ENCODE data around the gene MDFIC.

MDFIC gene

GRCh38 chr7:115043605-115044004 is 121.7 kb downstream of the MDFIC start:
- DNase-seq: no peak

- no peak for DNase-seq
Observed at GRCh38 chr7:115044224-115044623, 122.3 kb downstream of the MDFIC start.

- no peak for DNase-seq
Observed at GRCh38 chr7:115047958-115048720, 126.2 kb downstream of the MDFIC start.

GRCh38 chr7:115052706-115053105 is 130.8 kb downstream of the MDFIC start:
- DNase-seq: no peak

GRCh38 chr7:115054478-115055065 is 132.7 kb downstream of the MDFIC start:
- DNase-seq: no peak

GRCh38 chr7:115056019-115056418 is 134.1 kb downstream of the MDFIC start:
- no peak for DNase-seq

GRCh38 chr7:115058726-115059125 is 136.8 kb downstream of the MDFIC start:
- no peak for DNase-seq

- no peak for DNase-seq
Observed at GRCh38 chr7:115059321-115059720, 137.4 kb downstream of the MDFIC start.

- DNase-seq: no peak
Observed at GRCh38 chr7:115060095-115060870, 138.4 kb downstream of the MDFIC start.

GRCh38 chr7:115066050-115066449 is 144.2 kb downstream of the MDFIC start:
- DNase-seq: no peak

- no peak for DNase-seq
Observed at GRCh38 chr7:115066634-115067033, 144.7 kb downstream of the MDFIC start.

GRCh38 chr7:115068220-115068619 is 146.3 kb downstream of the MDFIC start:
- DNase-seq: no peak
